Activated CD4-positive, alpha-beta memory T cell treated with anti-CD3 and anti-CD28 coated beads for 36 hours (primary cell): ENCODE measurements around the gene ARID5A. TPM values are rescaled to one million over a fixed set of nuclear protein-coding genes. Genes with fewer than 3 reads are reported as not detected.

Source experiments
- CTCF ChIA-PET: fragments of 350-600 bp; sonication (Branson Sonifier 250); formaldehyde crosslinking; loops from one replicate; lab custom pipeline; 2021; ENCODE audit warnings: antibody characterized with exemption, inconsistent platforms; lab: Charles Lee
- POLR2A ChIA-PET: fragments of 350-600 bp; sonication (Branson Sonifier 250); formaldehyde crosslinking; loops from one replicate; lab custom pipeline; 2021; ENCODE audit warnings: antibody characterized with exemption; lab: Charles Lee
- DNase-seq: peaks from one replicate; pipeline ENCODE4 v3.0.0-alpha.2; 2020
- H3K27ac Mint-ChIP-seq: one replicate; pipeline ENCODE4 v1.8.0; 2021; ENCODE audit warnings: mixed read lengths
- H3K27me3 Mint-ChIP-seq: one replicate; pipeline ENCODE4 v1.8.0; 2021; ENCODE audit warnings: mixed read lengths
- H3K36me3 Mint-ChIP-seq: one replicate; pipeline ENCODE4 v1.8.0; 2021; ENCODE audit warnings: mixed read lengths
- H3K4me1 Mint-ChIP-seq: one replicate; pipeline ENCODE4 v1.8.0; 2021; ENCODE audit warnings: low read depth, mixed read lengths
- H3K4me3 Mint-ChIP-seq: one replicate; pipeline ENCODE4 v1.8.0; 2021; ENCODE audit warnings: mild to moderate bottlenecking, mixed read lengths
- H3K9me3 Mint-ChIP-seq: one replicate; pipeline ENCODE4 v1.8.0; 2021; ENCODE audit warnings: mixed read lengths
- intact Hi-C: fragments of 100-400 bp; cut with micrococcal nuclease; formaldehyde crosslinking; loops from one replicate; pipeline ENCODE4 v1.15.1; 2023
- total RNA-seq, 2 experiments: library from RNA; stranded (reverse); gene quantifications; one replicate each; pipeline ENCODE4 v1.2.3, GENCODE V29; 2021

ARID5A gene
- total RNA-seq, 2 experiments from 2014 or later, result 260 to 266 TPM

- no peak for DNase-seq
- peaks cover 6% of the 10 kb centered on the region for H3K27me3 Mint-ChIP-seq
- no peaks in the 10 kb centered on the region for H3K36me3 Mint-ChIP-seq
- intact Hi-C loops, result loop anchor here (1.0 to 5.0 kb wide), 6 partner anchors 16 to 148 kb away; no protein-coding TSS in a partner anchor
- ChIA-PET POLR2A (no interaction called here), CTCF (interaction anchor here (0.5 to 9.9 kb wide), 27 partner anchors 9 to 334 kb away, joined by 3 to 201 read pairs (median 4); no protein-coding TSS in a partner anchor)
- peaks cover 30% of the 10 kb centered on the region for H3K4me1 Mint-ChIP-seq
- H3K27ac Mint-ChIP-seq, result no peak overlapping the region
- H3K4me3 Mint-ChIP-seq, result no peak overlapping the region
- H3K9me3 Mint-ChIP-seq, result no peaks in the 10 kb centered on the region
Observed at GRCh38 chr2:96508521-96509113, 27.9 kb upstream of the ARID5A start.

GRCh38 chr2:96509114-96509846 is 27.3 kb upstream of the ARID5A start:
- DNase-seq, result peak; percentile 83
- POLR2A ChIA-PET, result interaction anchor here (0.6 to 1.4 kb wide), 2 partner anchors 18 to 102 kb away, joined by 3 read pairs; no protein-coding TSS in a partner anchor
- no peaks in the 10 kb centered on the region for H3K9me3 Mint-ChIP-seq
- no peak overlapping the region for H3K27ac Mint-ChIP-seq
- H3K36me3 Mint-ChIP-seq, result no peaks in the 10 kb centered on the region
- CTCF ChIA-PET, result interaction anchor here (0.6 to 9.9 kb wide), 29 partner anchors 9 to 1187 kb away, joined by 3 to 201 read pairs (median 4); no protein-coding TSS in a partner anchor
- intact Hi-C loops, result loop anchor here (1.0 to 5.0 kb wide), 4 partner anchors 16 to 148 kb away; no protein-coding TSS in a partner anchor
- H3K4me1 Mint-ChIP-seq, result peaks cover 30% of the 10 kb centered on the region
- peaks cover 6% of the 10 kb centered on the region for H3K27me3 Mint-ChIP-seq
- no peak overlapping the region for H3K4me3 Mint-ChIP-seq

- CTCF ChIA-PET, result interaction anchor here (0.6 to 9.9 kb wide), 20 partner anchors 8 to 1186 kb away, joined by 3 to 201 read pairs (median 4); no protein-coding TSS in a partner anchor
- DNase-seq, result no peak
- POLR2A ChIA-PET, result interaction anchor here (0.6 to 1.4 kb wide), 2 partner anchors 17 to 102 kb away, joined by 3 read pairs; no protein-coding TSS in a partner anchor
- Mint-ChIP-seq H3K27me3 (peaks cover 6% of the 10 kb centered on the region), H3K27ac (no peak overlapping the region), H3K4me1 (peaks cover 30% of the 10 kb centered on the region), H3K36me3 (no peaks in the 10 kb centered on the region), H3K4me3 (no peak overlapping the region), H3K9me3 (no peaks in the 10 kb centered on the region)
- intact Hi-C loops, result loop anchor here (1.0 to 5.0 kb wide), 4 partner anchors 15 to 149 kb away; no protein-coding TSS in a partner anchor
Observed at GRCh38 chr2:96509847-96510230, 26.7 kb upstream of the ARID5A start.

GRCh38 chr2:96510931-96511595 is 25.5 kb upstream of the ARID5A start:
- ChIA-PET POLR2A (interaction anchor here (1.7 kb wide), 2 partner anchors 16 to 104 kb away, joined by 4 to 8 read pairs; no protein-coding TSS in a partner anchor), CTCF (interaction anchor here (0.8 to 9.9 kb wide), 8 partner anchors 27 to 244 kb away, joined by 3 to 201 read pairs (median 8); no protein-coding TSS in a partner anchor)
- Mint-ChIP-seq H3K9me3 (peaks cover 3% of the 10 kb centered on the region), H3K4me1 (peaks cover 26% of the 10 kb centered on the region), H3K36me3 (no peaks in the 10 kb centered on the region), H3K4me3 (no peak overlapping the region), H3K27me3 (peaks cover 6% of the 10 kb centered on the region), H3K27ac (peak overlapping the region; percentile 72)
- no peak for DNase-seq
- intact Hi-C loops, result no loop called here

DNA sequence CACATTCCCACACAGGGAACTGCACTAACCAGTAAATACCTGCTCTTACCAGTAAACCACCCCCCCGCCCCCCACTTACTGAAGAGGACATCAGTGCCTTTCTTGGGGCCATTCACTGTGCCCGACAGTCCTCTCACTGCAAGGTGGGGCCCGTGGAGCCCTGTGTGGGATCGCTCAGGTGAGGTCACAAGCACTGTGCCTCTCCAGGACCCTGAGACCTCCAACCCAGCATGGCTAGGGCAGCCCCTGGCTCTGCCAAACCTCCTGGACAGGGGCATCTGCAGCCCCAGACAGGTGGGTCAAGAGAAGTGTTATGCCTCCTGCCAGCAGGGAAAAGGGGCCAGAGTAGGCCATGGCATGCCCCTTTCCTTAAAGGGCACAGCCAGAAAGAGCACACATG is 24.7 kb upstream of the ARID5A start:
- Mint-ChIP-seq H3K9me3 (peaks cover 8% of the 10 kb centered on the region), H3K36me3 (peaks cover 6% of the 10 kb centered on the region), H3K27me3 (peaks cover 6% of the 10 kb centered on the region), H3K4me3 (no peak overlapping the region), H3K27ac (peak overlapping the region; percentile 3), H3K4me1 (peaks cover 26% of the 10 kb centered on the region)
- DNase-seq, result peak; percentile 12
- intact Hi-C loops, result no loop called here
- POLR2A ChIA-PET, result interaction anchor here (1.0 to 1.7 kb wide), 3 partner anchors 15 to 104 kb away, joined by 3 to 8 read pairs (median 4); no protein-coding TSS in a partner anchor
- CTCF ChIA-PET, result interaction anchor here (0.8 to 9.9 kb wide), 6 partner anchors 26 to 153 kb away, joined by 3 to 201 read pairs (median 4); no protein-coding TSS in a partner anchor

GRCh38 chr2:96512341-96512740 is 24.2 kb upstream of the ARID5A start:
- intact Hi-C loops, result no loop called here
- Mint-ChIP-seq H3K4me1 (peaks cover 26% of the 10 kb centered on the region), H3K36me3 (peaks cover 6% of the 10 kb centered on the region), H3K27ac (peak overlapping the region; percentile 3), H3K9me3 (peaks cover 13% of the 10 kb centered on the region), H3K27me3 (peaks cover 6% of the 10 kb centered on the region), H3K4me3 (no peak overlapping the region)
- no peak for DNase-seq
- ChIA-PET POLR2A (interaction anchor here (1.0 to 1.7 kb wide), 4 partner anchors 15 to 105 kb away, joined by 3 to 8 read pairs (median 4); no protein-coding TSS in a partner anchor), CTCF (interaction anchor here (0.7 to 9.9 kb wide), 6 partner anchors 27 to 193 kb away, joined by 3 to 201 read pairs (median 3); no protein-coding TSS in a partner anchor)

DNA sequence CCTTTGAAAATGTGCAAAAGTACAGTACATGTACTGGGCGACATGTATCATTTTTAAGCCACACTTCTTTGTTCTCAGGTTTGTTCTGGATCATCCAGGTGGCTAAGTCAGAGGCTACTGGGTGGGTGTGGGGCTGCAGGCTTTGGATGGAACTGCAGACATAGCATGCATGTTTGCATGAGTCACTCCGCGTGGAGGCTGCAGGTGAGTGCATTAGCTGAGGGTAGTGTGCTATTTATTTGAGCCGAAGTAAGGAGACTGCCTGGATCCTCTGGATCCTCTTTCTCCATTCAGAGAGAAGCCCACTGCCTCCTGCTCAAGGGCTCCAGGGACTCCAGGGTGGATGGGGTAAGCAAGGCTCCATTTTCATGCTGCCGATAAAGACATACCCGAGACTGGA is 22.0 kb upstream of the ARID5A start:
- Mint-ChIP-seq H3K27me3 (no peaks in the 10 kb centered on the region), H3K4me3 (no peak overlapping the region), H3K9me3 (peaks cover 17% of the 10 kb centered on the region), H3K27ac (no peak overlapping the region), H3K36me3 (peaks cover 6% of the 10 kb centered on the region), H3K4me1 (peaks cover 15% of the 10 kb centered on the region)
- ChIA-PET CTCF (interaction anchor here (1.5 to 9.9 kb wide), 2 partner anchors 19 to 107 kb away, joined by 3 to 201 read pairs; no protein-coding TSS in a partner anchor), POLR2A (no interaction called here)
- peak; percentile 8 for DNase-seq
- intact Hi-C loops, result no loop called here

DNA sequence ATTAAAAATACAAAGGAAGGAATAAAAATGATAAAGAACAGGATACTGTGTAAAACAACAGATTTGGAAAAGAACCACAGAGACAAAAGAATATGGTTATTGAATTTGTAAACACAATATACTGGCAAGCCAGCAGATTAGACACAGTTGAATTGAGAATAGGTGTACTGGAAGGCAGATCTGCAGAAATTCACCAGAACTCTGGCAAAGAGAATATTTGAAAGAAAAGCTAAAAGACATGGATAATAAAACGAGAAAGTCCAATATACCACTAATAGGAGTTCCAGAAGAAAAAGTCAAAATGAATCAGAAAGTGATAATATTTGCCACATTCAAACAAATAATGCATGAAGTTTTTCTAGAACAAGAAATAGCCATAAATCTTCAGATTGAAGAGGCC is 19.5 kb upstream of the ARID5A start:
- Mint-ChIP-seq H3K27me3 (no peaks in the 10 kb centered on the region), H3K4me1 (peaks cover 10% of the 10 kb centered on the region), H3K36me3 (peaks cover 6% of the 10 kb centered on the region), H3K9me3 (peaks cover 17% of the 10 kb centered on the region), H3K27ac (no peak overlapping the region), H3K4me3 (no peak overlapping the region)
- no peak for DNase-seq
- intact Hi-C loops, result no loop called here
- ChIA-PET POLR2A (no interaction called here), CTCF (interaction anchor here (0.8 to 3.0 kb wide), 4 partner anchors 12 to 110 kb away, joined by 3 to 8 read pairs (median 3); no protein-coding TSS in a partner anchor)

GRCh38 chr2:96520231-96520630 is 16.3 kb upstream of the ARID5A start:
- H3K27me3 Mint-ChIP-seq, result no peaks in the 10 kb centered on the region
- ChIA-PET POLR2A (no interaction called here), CTCF (interaction anchor here (3.0 kb wide), 1 partner anchor 34 kb away, joined by 8 read pairs; no protein-coding TSS in a partner anchor)
- no peak overlapping the region for H3K27ac Mint-ChIP-seq
- intact Hi-C loops, result loop anchor here (5.0 kb wide), 1 partner anchor 198 kb away; no protein-coding TSS in a partner anchor
- H3K9me3 Mint-ChIP-seq, result peaks cover 17% of the 10 kb centered on the region
- H3K4me3 Mint-ChIP-seq, result no peak overlapping the region
- peaks cover 6% of the 10 kb centered on the region for H3K36me3 Mint-ChIP-seq
- no peak for DNase-seq
- H3K4me1 Mint-ChIP-seq, result peaks cover 40% of the 10 kb centered on the region

DNA sequence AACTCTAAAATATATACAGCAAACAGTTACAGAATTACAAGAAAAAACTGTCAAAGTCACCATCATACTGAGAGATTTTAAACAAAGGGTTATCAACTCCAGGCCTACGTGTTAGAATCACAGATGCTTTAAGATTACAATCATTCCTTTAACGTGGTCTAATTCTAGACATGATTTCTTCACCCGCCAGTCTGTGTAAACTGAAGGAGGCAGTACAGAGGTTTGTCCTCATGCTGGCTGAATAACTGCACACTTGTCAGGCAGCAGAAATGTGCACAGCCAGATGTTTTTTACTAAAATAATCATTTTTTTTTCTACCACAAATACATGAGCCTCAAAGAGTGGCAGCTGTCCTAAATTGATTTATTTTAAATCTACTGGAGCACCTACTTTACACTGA is 15.9 kb upstream of the ARID5A start:
- no peak for DNase-seq
- Mint-ChIP-seq H3K9me3 (peaks cover 17% of the 10 kb centered on the region), H3K4me1 (peaks cover 44% of the 10 kb centered on the region), H3K27me3 (no peaks in the 10 kb centered on the region), H3K27ac (no peak overlapping the region), H3K4me3 (no peak overlapping the region), H3K36me3 (peaks cover 6% of the 10 kb centered on the region)
- intact Hi-C loops, result loop anchor here (5.0 kb wide), 1 partner anchor 198 kb away; no protein-coding TSS in a partner anchor
- CTCF ChIA-PET, result interaction anchor here (1.3 kb wide), 1 partner anchor 34 kb away, joined by 6 read pairs; no protein-coding TSS in a partner anchor
- POLR2A ChIA-PET, result no interaction called here

- Mint-ChIP-seq H3K4me1 (peaks cover 50% of the 10 kb centered on the region), H3K9me3 (peaks cover 13% of the 10 kb centered on the region), H3K27ac (peak overlapping the region; percentile 49), H3K36me3 (peaks cover 4% of the 10 kb centered on the region), H3K4me3 (no peak overlapping the region), H3K27me3 (no peaks in the 10 kb centered on the region)
- intact Hi-C loops, result loop anchor here (5.0 kb wide), 1 partner anchor 199 kb away; no protein-coding TSS in a partner anchor
- no peak for DNase-seq
- ChIA-PET POLR2A (interaction anchor here (0.8 kb wide), 1 partner anchor 17 kb away, joined by 3 read pairs; no protein-coding TSS in a partner anchor), CTCF (interaction anchor here (1.3 kb wide), 1 partner anchor 33 kb away, joined by 6 read pairs; no protein-coding TSS in a partner anchor)
Observed at GRCh38 chr2:96521219-96521618, 15.3 kb upstream of the ARID5A start.
